NCI-H146 (cell line): ENCODE measurements around the gene AADAC.
"Not testable (repeated sequence)": the region's sequence is repeated elsewhere in the genome, so short reads cannot be mapped to it uniquely, and the experiment has no call there.

Experiments
- DNase-seq: peaks from one replicate; lab custom pipeline; 2025; lab: John Stamatoyannopoulos, UW

The AADAC gene

DNA sequence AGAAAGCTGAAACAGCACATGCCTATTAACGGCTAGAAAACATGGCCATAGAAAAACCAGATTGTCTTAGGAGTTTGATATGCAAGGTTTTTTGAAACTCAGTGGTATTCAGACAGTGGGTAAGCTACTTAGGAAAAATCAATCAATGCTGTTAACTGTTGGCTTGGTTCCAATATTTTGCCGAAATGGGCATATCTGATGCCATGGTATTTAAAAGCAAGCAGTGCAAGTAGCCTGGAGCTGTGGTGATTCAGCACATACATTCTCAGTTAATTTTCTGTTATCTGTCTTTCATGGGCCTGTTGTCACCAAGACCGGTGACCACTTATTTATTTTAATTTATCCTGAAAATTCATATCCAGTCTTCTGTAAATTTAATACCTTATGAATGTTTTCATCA lies 42.2 kb downstream of the AADAC start:
- peak; percentile 84 for DNase-seq

DNA sequence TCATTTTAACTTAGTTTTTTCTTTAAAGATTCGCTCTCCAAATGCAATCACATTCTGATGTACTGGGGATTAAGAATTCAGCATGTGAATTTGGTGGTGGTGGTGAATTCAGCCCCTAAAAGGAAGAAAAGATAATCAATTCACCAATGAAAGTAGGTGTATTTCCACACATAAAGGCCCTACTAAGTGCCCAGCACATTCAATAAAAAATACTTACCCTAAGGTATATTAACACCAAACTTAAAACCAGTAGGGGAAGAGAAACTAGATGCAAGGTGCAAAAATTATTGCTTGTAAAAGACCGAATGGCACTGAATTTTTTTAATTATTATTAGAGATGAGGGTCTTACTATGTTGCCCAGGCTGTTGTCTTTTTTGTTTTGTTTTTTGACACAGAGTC lies 42.7 kb downstream of the AADAC start:
- no peak for DNase-seq

DNA sequence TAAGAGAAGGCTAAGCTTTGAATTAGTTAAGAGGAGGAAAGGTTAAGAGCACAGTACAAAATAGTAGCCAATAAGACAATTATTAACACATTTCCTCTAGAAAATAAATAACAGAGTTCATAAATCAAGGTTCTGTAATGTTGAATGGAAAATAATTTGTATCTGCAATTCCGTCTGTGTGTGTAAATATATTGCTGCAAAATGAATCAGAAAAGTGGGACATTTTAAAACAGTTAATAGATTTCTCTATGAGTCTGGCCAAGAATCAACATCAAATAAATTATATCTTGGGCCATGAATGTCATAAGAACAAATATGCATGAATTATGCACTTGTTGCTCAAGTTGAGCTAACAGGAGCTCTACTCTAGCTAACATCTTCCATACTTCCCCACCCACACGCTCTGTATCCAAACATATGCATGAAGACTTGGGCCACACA lies 45.3 kb downstream of the AADAC start:
- DNase-seq: no peak

DNA sequence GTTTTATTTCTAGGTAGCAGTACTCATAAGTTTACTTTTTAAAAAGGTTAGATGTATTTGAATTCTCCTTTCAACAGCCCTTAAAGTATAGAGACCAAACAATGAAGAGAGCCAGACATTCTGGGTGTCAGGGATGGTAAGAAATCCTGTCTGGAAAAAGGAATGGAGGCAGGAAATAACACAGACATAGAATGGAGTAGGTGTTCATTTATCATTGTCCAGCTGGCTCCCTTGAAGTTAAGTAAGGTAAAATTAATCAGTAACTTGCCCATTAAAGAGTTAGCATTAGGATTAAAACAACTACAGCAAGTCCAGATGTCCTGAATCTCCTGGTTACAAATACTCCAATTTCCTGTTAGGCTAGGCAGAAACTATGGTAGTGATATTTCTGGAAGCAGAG lies 46.0 kb downstream of the AADAC start:
- no peak for DNase-seq

DNA sequence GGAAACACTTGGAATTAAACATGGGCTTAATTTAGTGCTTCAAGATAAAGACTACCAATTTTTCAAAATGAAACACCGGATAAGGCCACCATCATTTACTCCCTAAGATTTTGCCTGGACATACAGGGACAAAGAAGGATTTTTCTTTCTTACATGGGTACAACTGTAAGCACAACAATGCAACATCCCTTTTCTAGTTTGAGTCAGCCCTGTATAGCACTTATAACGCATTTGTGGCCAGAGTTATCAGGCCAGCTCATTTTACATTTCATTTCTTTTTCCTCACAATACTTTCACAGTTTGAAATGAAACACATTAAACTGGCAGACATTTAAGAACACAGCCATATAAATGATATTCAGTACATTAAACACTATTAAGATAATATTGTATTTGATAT lies 49.7 kb downstream of the AADAC start:
- DNase-seq: peak; percentile 43

DNA sequence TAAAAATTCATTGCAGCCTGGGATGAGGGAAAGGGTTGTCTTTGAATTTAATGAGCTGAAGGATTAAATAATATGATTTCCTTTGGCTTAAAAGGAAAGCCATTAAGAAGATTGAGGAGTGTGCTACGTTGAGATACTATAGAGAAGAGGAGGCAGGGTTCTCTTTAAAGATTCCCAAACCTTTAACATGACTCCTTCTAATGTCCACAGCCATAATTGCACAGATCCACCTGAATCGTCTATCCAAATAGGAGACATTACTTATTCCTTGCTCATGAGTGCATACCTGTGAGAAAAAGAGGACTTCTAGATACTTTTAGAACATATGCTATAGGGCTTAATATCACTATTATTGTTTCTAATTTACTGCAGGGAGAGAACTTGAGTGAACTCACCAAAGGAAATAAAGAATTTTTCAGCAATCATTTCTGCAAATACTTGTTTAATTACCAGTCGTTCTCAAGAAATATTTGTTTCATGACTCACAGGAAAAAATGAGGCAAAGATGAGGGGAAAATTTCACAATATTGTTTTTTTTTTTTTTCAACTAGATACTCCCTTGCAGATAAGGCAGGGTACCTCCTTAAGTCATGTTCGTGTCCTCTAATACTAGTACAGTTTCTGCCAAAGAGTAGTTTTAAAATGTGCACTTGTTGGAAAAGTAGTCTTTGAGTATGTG lies 50.6 kb downstream of the AADAC start:
- DNase-seq: peak; percentile 12

DNA sequence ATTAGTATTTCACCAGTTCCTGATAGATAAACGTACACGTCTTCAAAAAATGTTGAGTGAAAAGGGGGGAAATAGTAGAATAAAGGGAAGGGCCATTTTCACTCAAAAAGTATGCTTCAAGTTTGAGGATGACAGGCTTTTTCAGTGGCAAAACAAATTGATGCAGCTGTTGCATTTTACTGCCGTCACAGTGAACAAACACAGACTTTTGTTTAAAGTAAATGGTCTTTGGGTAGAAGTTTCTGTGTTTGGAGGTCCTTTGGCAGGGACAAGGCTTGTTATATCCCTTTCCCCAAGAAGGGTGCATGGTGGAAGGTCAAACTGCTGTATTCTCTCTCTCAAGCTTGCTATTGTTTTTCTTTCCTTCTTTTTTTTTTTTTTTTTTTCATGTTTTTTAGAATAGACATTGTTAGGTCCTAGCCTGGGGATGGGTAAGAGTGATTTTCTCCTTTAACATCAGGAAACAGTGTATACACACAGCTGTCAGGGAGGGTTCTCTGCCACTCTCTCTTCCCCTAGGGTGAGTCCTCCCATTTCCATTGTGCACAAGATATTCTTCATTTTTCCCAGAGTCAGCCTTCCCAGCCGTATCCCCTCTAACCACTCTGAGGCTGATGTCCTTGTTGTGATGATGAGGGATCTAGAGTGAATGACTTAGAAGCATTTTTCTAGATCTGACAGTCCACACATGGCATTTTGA lies 52.9 kb downstream of the AADAC start:
- peak; percentile 69 for DNase-seq

DNA sequence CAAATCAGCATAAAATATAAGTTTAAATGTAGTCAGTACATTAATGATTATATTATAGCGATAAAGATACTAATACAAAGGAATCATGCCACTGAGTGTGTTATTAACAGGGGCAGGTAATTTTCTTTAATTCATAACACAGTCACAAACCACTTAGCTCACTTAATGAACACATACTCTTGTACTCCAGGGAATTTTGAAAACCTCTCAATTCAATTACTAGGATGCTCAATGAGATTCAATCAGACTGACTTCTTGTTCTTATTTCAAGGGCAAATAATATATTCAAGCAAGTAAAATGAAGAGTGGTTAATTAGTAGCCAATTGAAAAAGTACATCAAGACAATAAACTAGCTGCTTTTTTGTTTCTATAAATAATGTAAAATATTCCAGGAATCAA lies 53.8 kb downstream of the AADAC start:
- DNase-seq: no peak

DNA sequence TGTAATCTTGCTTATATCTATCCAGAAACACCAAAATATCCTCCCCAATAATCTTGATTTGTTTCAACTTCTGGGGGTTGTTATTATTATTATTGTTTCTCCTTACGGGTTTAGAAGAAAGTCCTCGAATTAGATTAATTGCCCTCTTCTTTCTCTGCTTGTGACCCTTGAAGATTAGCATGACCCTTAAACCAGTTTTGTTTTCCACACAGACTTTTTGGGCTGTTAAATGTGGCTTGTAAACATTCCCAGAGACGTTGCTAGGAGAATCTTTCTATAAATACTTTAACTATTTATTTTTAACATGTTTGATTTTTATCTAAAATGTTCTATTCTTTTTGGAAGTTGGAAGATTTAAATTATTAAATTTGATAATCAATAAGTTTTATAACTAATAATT lies 55.3 kb downstream of the AADAC start:
- DNase-seq: no peak

DNA sequence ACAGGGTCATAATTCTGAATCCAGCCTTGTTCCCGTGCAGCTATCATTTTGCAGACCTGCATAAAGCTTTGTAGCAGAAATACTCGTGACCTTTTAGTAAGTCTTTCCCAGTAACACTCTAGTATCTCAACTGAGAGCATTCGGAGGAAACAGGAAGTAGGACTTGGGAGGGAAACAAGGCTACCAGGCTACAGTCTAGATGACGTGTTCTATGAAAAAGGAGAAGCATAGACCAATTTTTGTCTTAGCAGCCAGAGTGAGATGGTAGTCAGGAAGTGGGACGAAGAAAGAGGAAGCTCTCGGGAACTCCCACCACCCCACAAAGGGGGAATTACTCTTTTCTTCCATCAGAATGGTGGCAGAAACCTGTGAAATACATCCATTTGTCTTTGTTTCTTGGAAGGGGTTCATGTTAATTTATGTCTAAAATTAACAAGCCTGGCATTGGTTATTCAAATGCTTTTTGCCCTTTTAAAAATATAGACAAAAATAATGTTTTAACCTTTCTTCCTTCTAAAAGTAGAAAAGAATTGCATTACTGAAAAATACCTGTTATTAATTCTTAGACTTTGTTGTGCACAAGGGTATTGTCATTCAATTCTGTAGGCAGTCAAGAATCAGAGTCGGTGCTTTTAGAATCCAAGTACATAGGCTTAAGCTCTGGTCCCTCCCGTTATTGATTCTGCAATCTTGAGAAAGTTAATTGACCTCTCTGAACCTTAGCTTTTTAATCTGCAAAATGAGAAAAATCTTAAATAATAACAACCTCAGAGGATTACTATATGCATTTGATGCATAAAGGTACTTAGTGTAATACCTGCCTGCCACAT lies 57.9 kb downstream of the AADAC start:
- DNase-seq: no peak

DNA sequence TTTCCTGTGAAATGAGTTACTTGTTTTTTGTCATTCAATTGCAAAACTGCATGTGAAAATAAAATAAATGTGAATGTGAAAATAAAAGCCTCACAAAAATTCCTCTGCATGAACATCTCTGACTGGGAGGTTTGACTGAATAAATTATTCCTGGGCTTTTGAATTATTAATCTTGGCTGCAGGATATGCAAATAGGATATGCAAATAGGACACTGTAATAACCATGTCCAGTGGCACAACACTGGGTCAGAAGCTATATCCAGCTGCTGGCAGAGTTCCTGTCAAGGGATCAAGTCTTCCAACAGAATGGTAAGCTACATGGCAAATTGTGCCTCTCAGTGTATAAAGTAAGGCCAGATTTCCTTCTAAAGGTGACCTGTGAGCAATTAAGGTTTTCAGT lies 59.5 kb downstream of the AADAC start, which contains the start of gene SUCNR1:
SUCNR1 (plus strand) TSS at position 246 of the 400 bp plus-strand sequence. CDS start 6,250 bp downstream, outside the sequence.
- no peak for DNase-seq

DNA sequence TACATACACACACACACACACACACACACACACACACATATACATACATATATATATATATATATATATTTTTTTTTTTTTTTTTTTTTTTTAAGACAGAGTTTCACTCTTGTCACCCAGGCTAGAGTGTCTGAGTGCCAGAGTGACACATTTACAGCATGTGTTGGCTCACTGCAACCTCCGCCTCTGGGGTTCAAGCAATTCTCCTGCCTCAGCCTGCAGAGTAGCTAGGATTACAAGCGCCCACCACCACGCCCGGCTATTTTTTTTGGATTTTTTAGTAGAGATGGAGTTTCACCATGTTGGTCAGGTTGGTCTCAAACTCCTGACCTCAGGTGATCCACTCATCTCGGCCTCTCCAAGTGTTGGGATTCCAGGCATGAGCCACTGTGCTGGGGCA lies 60.2 kb downstream of the AADAC start:
- DNase-seq: not testable (repeated sequence)

DNA sequence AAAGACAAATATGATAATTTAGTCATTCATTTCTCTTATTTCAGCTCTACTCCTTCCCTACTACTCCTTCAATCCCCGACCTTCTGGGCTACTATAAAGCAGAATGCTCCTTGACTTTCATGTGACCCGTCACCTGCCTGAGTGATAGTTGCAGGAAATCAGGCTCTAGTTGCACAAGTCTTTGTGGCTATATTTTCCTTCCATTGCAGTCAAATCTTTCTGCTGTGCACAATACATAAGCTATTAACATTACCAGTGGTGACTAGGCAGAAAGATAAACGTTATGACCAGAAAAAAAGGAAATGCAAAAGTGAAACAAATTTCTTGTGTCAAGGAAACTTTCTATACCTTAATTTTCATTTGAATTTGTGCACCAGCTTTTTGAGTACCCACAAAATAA lies 61.8 kb downstream of the AADAC start:
- no peak for DNase-seq

DNA sequence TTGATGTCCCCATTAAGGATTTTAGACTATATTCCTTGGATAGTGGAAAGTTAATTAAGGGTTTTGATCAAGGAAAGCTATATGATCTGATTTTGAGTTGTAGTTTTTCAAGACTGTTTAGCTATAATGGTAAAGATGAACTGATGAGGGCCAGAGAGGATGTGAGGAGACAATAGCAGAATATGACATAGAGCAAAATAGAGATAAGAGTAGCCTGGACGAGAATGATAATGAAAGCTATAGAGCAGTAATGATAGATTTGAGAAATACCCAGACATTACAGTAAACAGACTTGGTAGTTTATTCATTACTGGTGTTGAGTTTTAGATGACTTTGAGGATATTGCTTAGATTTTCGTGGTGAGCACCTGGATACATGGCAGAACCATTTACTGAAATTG lies 63.4 kb downstream of the AADAC start:
- no peak for DNase-seq
